Testis (tissue), 3 donors: ENCODE measurements around the gene EFNA5. TPM values are rescaled to one million over a fixed set of nuclear protein-coding genes. Genes with fewer than 3 reads are reported as not detected.

Experiments used
- DNase-seq: peaks from one replicate; pipeline ENCODE4 v3.0.0-alpha.2; 2019
- H3K27ac ChIP-seq, 2 donors: fragments of 200-600 bp; sonication (generic); one replicate each; pipeline ENCODE4 v1.5.1; 2019
- H3K27me3 ChIP-seq: fragments of 200-600 bp; sonication (generic); one replicate; pipeline ENCODE4 v1.5.1; 2019
- H3K36me3 ChIP-seq: fragments of 200-600 bp; sonication (generic); one replicate; pipeline ENCODE4 v1.5.1; 2017; ENCODE audit warnings: low read depth; ENCODE audit errors: missing control alignments
- H3K4me1 ChIP-seq: fragments of 200-600 bp; sonication (generic); one replicate; pipeline ENCODE4 v1.5.1; 2019
- H3K4me3 ChIP-seq, 2 donors: fragments of 200-600 bp; sonication (generic); one replicate each; pipeline ENCODE4 v1.5.1; 2017 to 2019
- H3K9me3 ChIP-seq: fragments of 200-600 bp; sonication (generic); one replicate; pipeline ENCODE4 v1.5.1; 2017
- POLR2A ChIP-seq: fragments of 450-650 bp; IDR thresholded peaks from one replicate; pipeline ENCODE4 v1.6.1; 2017; ENCODE audit warnings: antibody characterized with exemption, mild to moderate bottlenecking, moderate library complexity
- intact Hi-C: fragments of 100-400 bp; cut with DNase I; formaldehyde crosslinking; loops from one replicate; pipeline ENCODE4 v1.15.1; 2023; ENCODE audit warnings: low total_unique reads
- polyA plus RNA-seq: library from polyadenylated mRNA; stranded (reverse); fragments of 350-450 nt; fragmentation: Illumina TruSeq; extraction: RNeasy Lipid Tissue Mini Kit (QIAGEN cat#74804); gene quantifications from one replicate; pipeline ENCODE4 v1.2.3, GENCODE V29; 2014; ENCODE audit warnings: low read depth, low replicate concordance; ENCODE audit not compliant: insufficient read depth
- total RNA-seq, 2 donors: library from RNA; depleted of rRNA; stranded (reverse); fragments of >200 nt; gene quantifications; one replicate each; pipeline ENCODE4 v1.2.3, GENCODE V29; 2016
- TF ChIP-seq, protein P1 (sequence below), 3 experiments: fragments of 450-650 bp in 2 of 3; fragments of 200-600 bp in 1 of 3; sonication (generic) in 1 of 3; IDR thresholded peaks; one replicate each; pipeline ENCODE4 v1.5.1; 2016 to 2019; ENCODE audit warnings: antibody characterized with exemption in 3 of 3, mild to moderate bottlenecking in 2 of 3, moderate library complexity in 1 of 3

The EFNA5 gene
- total and polyA plus RNA-seq, 3 donors from 2014 or later: 2.6 to 5.4 (median 3.5) TPM

DNA sequence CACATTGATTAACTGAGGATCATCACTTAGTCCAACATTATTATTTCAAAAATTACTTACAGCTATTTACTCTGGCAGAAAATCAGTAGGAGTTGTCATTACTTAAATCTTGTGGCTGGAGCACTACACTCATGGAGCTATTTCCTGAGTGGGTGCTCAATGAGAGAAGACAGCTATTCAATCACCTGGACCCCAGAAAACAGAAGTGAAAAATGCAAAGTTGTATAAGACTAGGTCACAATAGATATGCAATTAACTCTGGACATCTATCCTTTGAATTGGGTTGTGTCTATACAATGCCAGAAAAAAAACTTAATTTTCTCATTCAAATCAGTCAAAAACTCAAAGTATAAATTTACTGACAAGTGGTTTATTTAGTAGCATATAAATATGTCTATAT is 340.9 kb downstream of the EFNA5 start:
- DNase-seq: no peak
- Histone ChIP-seq H3K27ac (no peak overlapping the region), H3K27me3 (no peaks in the 10 kb centered on the region), H3K4me3 (no peak overlapping the region), H3K9me3 (no peaks in the 10 kb centered on the region), H3K36me3 (no peaks in the 10 kb centered on the region), H3K4me1 (no peaks in the 10 kb centered on the region)
- TF ChIP-seq, protein P1, sequence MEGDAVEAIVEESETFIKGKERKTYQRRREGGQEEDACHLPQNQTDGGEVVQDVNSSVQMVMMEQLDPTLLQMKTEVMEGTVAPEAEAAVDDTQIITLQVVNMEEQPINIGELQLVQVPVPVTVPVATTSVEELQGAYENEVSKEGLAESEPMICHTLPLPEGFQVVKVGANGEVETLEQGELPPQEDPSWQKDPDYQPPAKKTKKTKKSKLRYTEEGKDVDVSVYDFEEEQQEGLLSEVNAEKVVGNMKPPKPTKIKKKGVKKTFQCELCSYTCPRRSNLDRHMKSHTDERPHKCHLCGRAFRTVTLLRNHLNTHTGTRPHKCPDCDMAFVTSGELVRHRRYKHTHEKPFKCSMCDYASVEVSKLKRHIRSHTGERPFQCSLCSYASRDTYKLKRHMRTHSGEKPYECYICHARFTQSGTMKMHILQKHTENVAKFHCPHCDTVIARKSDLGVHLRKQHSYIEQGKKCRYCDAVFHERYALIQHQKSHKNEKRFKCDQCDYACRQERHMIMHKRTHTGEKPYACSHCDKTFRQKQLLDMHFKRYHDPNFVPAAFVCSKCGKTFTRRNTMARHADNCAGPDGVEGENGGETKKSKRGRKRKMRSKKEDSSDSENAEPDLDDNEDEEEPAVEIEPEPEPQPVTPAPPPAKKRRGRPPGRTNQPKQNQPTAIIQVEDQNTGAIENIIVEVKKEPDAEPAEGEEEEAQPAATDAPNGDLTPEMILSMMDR (IDR thresholded peaks at IDR 0.05): no peak
- no peak for TF ChIP-seq POLR2A
- intact Hi-C loops: no loop called here
